GM12878 (cell line): Measurements from ENCODE around the gene ARHGEF1. TPM values are rescaled to one million over a fixed set of nuclear protein-coding genes. Genes with fewer than 3 reads are reported as not detected.
A peak's percentile ranks its signal among the peaks of the same experiment; 100 is the strongest.

ENCODE experiments used
- ATAC-seq: fragments of 200-7000 bp; cut with Tn5 transposase; 3 replicates; pipeline ENCODE4 v1.9.1; 2020; ENCODE audit warnings: mild to moderate bottlenecking, moderate library complexity
- BruUV-seq: library from RNA; stranded (reverse); fragments of 400-500 nt; replicated peaks from 2 replicates; lab custom pipeline; 2021; lab: Mats Ljungman, UMichigan
- CTCF ChIA-PET: fragments of 300-600 bp; sonication (Branson Sonifier 250); formaldehyde crosslinking; extraction: SDS; loops from one replicate; lab custom pipeline; 2021; ENCODE audit warnings: inconsistent platforms; lab: Yijun Ruan, JAX
- POLR2A ChIA-PET: fragments of 350-600 bp; formaldehyde crosslinking; extraction: SDS; loops from one replicate; lab custom pipeline; 2021; ENCODE audit warnings: inconsistent platforms; lab: Charles Lee
- RAD21 ChIA-PET: fragments of 300-600 bp; sonication (Branson Sonifier 250); formaldehyde crosslinking; loops from one replicate; lab custom pipeline; 2023; ENCODE audit warnings: antibody characterized with exemption; ENCODE audit not compliant: unreplicated experiment; lab: Charles Lee
- SMC1A ChIA-PET: fragments of 300-600 bp; sonication (Branson Sonifier 250); formaldehyde crosslinking; loops from one replicate; lab custom pipeline; 2023; ENCODE audit not compliant: unreplicated experiment, uncharacterized antibody; lab: Charles Lee
- DNase-seq: peaks from one replicate; pipeline ENCODE4 v3.0.0-alpha.2; 2011; ENCODE audit warnings: low read depth, low spot score
- FAIRE-seq: peaks from 3 replicates; lab custom pipeline; 2011; peaks lifted over from hg19 to GRCh38; lab: Jason Lieb, UNC
- H2AFZ ChIP-seq: 2 replicates; pipeline ENCODE4 v1.6.0; 2011; ENCODE audit warnings: low read depth, low read length, control low read depth; ENCODE audit not compliant: control insufficient read depth
- H3K27ac ChIP-seq: 2 replicates; pipeline ENCODE4 v1.5.1; 2011; ENCODE audit warnings: control low read depth; ENCODE audit not compliant: control insufficient read depth, insufficient read depth
- H3K27me3 ChIP-seq, 2 experiments: replicated peaks in 1 of 2; 2 replicates each; pipeline versions ENCODE4 v1.6.0 to v1.6.1; 2011; ENCODE audit warnings: low read length in 1 of 2; ENCODE audit not compliant: control insufficient read depth in 2 of 2, insufficient read depth in 2 of 2
- H3K36me3 ChIP-seq, 2 experiments: 2 replicates each; pipeline ENCODE4 v1.5.1; 2011; ENCODE audit warnings: low read length in 1 of 2; ENCODE audit not compliant: control insufficient read depth in 2 of 2, insufficient read depth in 2 of 2
- H3K4me1 ChIP-seq: 2 replicates; pipeline ENCODE4 v1.6.1; 2011; ENCODE audit warnings: mild to moderate bottlenecking, low read length, moderate library complexity, mixed read lengths; ENCODE audit not compliant: control insufficient read depth, insufficient read depth
- H3K4me2 ChIP-seq: 2 replicates; pipeline ENCODE4 v1.6.0; 2011; ENCODE audit warnings: control low read depth; ENCODE audit not compliant: control insufficient read depth, insufficient read depth
- H3K4me3 ChIP-seq: fragments of 200-600 bp; sonication (generic); 2 replicates; pipeline ENCODE4 v1.5.1; 2016
- H3K79me2 ChIP-seq: 2 replicates; pipeline ENCODE4 v1.6.0; 2011; ENCODE audit warnings: low read length; ENCODE audit not compliant: control insufficient read depth, insufficient read depth
- H3K9ac ChIP-seq: 2 replicates; pipeline ENCODE4 v1.8.0; 2011; ENCODE audit warnings: low read length, control low read depth, mixed read lengths; ENCODE audit not compliant: control insufficient read depth, insufficient read depth
- H3K9me3 ChIP-seq: replicated peaks from 3 replicates; pipeline ENCODE4 v1.5.1; 2011; ENCODE audit warnings: mild to moderate bottlenecking, low read length; ENCODE audit not compliant: control insufficient read depth, insufficient read depth
- H4K20me1 ChIP-seq: 2 replicates; pipeline ENCODE4 v1.6.0; 2011; ENCODE audit not compliant: control insufficient read depth, insufficient read depth
- CHD2 ChIP-seq: IDR thresholded peaks from 2 replicates; pipeline ENCODE4 v1.6.1; 2011; ENCODE audit warnings: low read depth, low read length, improper control_type of control experiment, borderline replicate concordance
- GABPA ChIP-seq: IDR thresholded peaks from 2 replicates; pipeline ENCODE4 v1.6.1; 2014; ENCODE audit warnings: antibody characterized with exemption, low read depth, mild to moderate bottlenecking, inconsistent platforms
- IRF4 ChIP-seq: IDR thresholded peaks from 2 replicates; pipeline ENCODE4 v1.6.1; 2011; ENCODE audit warnings: low read depth, low read length
- KAT2A ChIP-seq: conservative IDR thresholded peaks from 2 replicates; pipeline ENCODE4 v1.6.1; 2011; ENCODE audit warnings: low read depth, low read length; ENCODE audit not compliant: control insufficient read depth
- NR2F1 ChIP-seq: fragments of 450-650 bp; conservative IDR thresholded peaks from 2 replicates; pipeline ENCODE4 v1.6.1; 2017; ENCODE audit warnings: mild to moderate bottlenecking
- WGBS: methylation state at CpG from one replicate; pipeline ENCODE4 v1.1.6; 2016; ENCODE audit warnings: low lambda C conversion rate; ENCODE audit not compliant: insufficient replicate concordance, insufficient coverage; ENCODE audit errors: missing lambda C conversion rate; 5-methylcytosine and 5-hydroxymethylcytosine counted together
- in situ Hi-C: fragments of 300-500 bp; cut with MboI; formaldehyde crosslinking; loops from 9 replicates; pipeline ENCODE4 v1.14.3; 2018; ENCODE audit warnings: mixed read lengths
- intact Hi-C: fragments of 100-400 bp; cut with micrococcal nuclease; formaldehyde crosslinking; loops from one replicate; pipeline ENCODE4 v1.14.2; 2022; ENCODE audit not compliant: unreplicated experiment
- microRNA-seq: library from miRNA; unstranded; fragments of <30 nt; microRNA quantifications from one replicate; pipeline ENCODE4, GENCODE V29; 2018
- polyA plus RNA-seq, 11 experiments: library from polyadenylated mRNA; depleted of rRNA in 4 of 11; unstranded in 6 of 11; stranded (reverse) in 5 of 11; fragments of >200 nt; fragmentation: Nextera tagmentation in 4 of 11; fragmentation: Illumina TruSeq in 1 of 11; extraction: Ambion mirVana in 4 of 11; extraction: Trizol in 1 of 11; gene quantifications; 1 replicate in 1 of 11; 2 replicates in 10 of 11; pipeline versions ENCODE4 v1.2.1 to v1.2.3, GENCODE V29; 2011 to 2016; ENCODE audit warnings: inconsistent platforms in 2 of 11, missing spikeins in 2 of 11, low read depth in 1 of 11
- small RNA-seq: library from RNA; depleted of rRNA; stranded (forward); fragments of <200 nt; gene quantifications from one replicate; pipeline ENCODE3, GENCODE V24; 2014
- total RNA-seq, 4 experiments: library from RNA; depleted of rRNA in 3 of 4; stranded (reverse); fragments of >200 nt in 3 of 4; fragmentation: Illumina TruSeq in 1 of 4; extraction: Trizol in 1 of 4; gene quantifications; 2 replicates each; pipeline versions ENCODE4 v1.2.1 to v1.2.3, GENCODE V29; 2013 to 2021
- TF ChIP-seq, protein P1 (sequence below): fragments of 450-650 bp; IDR thresholded peaks from 2 replicates; pipeline ENCODE4 v1.6.1; 2017; ENCODE audit warnings: antibody characterized with exemption, mild to moderate bottlenecking, moderate library complexity
- TF ChIP-seq, protein P2 (sequence below): fragments of 450-650 bp; conservative IDR thresholded peaks from 2 replicates; pipeline ENCODE4 v1.6.1; 2017; ENCODE audit warnings: mild to moderate bottlenecking, moderate library complexity

Gene ARHGEF1
- total and polyA plus RNA-seq, 10 of the 15 experiments (the other 5 are each of a cell fraction or from before 2014, with no cell fraction given), result 1.2 to 207 (median 53.9) TPM

DNA sequence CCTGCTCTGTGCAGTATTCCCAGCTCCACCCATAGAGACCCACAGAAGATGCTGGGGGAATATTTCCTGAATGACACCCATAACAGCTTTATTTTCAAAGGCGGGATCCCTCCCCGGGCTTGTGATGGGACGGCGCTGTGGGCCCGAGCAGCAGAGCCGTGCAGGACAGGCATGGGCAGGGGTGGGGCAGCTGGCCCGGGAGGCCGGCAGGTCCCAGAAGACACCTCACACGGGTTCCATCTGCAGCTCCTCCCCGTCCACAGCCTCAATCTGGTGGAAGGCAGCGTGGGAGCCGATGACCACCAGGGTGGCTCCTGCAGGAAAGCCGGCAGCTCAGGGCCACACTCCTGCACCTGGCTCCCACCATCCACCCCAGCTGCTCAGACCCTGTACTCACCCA lies 73.6 kb downstream of the ARHGEF1 start:
- DNase-seq, result no peak
- CTCF ChIA-PET, result interaction anchor here (0.9 to 4.8 kb wide), 9 partner anchors 12 to 163 kb away, joined by 3 to 51 read pairs (median 6); partner anchors contain the start of genes CEACAM3 and RPS19
- Histone ChIP-seq H3K9ac (no peak overlapping the region), H3K27ac (no peak overlapping the region), H3K79me2 (no peaks in the 10 kb centered on the region), H3K36me3 (no peaks in the 10 kb centered on the region), H3K4me3 (no peak overlapping the region), H4K20me1 (no peaks in the 10 kb centered on the region), H3K9me3 (no peaks in the 10 kb centered on the region), H2AFZ (no peak overlapping the region), H3K4me2 (no peak overlapping the region), H3K4me1 (peaks cover 12% of the 10 kb centered on the region), H3K27me3 (no peaks in the 10 kb centered on the region)
- no peak for TF ChIP-seq GABPA
- TF ChIP-seq CHD2, result no peak
- TF ChIP-seq IRF4, result no peak
- TF ChIP-seq, protein P1, sequence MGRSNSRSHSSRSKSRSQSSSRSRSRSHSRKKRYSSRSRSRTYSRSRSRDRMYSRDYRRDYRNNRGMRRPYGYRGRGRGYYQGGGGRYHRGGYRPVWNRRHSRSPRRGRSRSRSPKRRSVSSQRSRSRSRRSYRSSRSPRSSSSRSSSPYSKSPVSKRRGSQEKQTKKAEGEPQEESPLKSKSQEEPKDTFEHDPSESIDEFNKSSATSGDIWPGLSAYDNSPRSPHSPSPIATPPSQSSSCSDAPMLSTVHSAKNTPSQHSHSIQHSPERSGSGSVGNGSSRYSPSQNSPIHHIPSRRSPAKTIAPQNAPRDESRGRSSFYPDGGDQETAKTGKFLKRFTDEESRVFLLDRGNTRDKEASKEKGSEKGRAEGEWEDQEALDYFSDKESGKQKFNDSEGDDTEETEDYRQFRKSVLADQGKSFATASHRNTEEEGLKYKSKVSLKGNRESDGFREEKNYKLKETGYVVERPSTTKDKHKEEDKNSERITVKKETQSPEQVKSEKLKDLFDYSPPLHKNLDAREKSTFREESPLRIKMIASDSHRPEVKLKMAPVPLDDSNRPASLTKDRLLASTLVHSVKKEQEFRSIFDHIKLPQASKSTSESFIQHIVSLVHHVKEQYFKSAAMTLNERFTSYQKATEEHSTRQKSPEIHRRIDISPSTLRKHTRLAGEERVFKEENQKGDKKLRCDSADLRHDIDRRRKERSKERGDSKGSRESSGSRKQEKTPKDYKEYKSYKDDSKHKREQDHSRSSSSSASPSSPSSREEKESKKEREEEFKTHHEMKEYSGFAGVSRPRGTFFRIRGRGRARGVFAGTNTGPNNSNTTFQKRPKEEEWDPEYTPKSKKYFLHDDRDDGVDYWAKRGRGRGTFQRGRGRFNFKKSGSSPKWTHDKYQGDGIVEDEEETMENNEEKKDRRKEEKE, result no peak
- TF ChIP-seq NR2F1, result no peak
- TF ChIP-seq, protein P2, sequence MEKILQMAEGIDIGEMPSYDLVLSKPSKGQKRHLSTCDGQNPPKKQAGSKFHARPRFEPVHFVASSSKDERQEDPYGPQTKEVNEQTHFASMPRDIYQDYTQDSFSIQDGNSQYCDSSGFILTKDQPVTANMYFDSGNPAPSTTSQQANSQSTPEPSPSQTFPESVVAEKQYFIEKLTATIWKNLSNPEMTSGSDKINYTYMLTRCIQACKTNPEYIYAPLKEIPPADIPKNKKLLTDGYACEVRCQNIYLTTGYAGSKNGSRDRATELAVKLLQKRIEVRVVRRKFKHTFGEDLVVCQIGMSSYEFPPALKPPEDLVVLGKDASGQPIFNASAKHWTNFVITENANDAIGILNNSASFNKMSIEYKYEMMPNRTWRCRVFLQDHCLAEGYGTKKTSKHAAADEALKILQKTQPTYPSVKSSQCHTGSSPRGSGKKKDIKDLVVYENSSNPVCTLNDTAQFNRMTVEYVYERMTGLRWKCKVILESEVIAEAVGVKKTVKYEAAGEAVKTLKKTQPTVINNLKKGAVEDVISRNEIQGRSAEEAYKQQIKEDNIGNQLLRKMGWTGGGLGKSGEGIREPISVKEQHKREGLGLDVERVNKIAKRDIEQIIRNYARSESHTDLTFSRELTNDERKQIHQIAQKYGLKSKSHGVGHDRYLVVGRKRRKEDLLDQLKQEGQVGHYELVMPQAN, result no peak
- TF ChIP-seq KAT2A, result no peak
- ATAC-seq, result no peak
- no TSS peak for BruUV-seq
- RAD21 ChIA-PET, result interaction anchor here (1.8 kb wide), 1 partner anchor 11 kb away, joined by 9 read pairs; no protein-coding TSS in a partner anchor
- in situ Hi-C loops (no loop called here), intact Hi-C loops (loop anchor here (5.0 kb wide), 1 partner anchor 164 kb away; no protein-coding TSS in a partner anchor)
- WGBS, result 86% methylated on average over 13 of the region's 13 CpGs
- POLR2A ChIA-PET, result interaction anchor here (2.9 kb wide), 1 partner anchor 96 kb away, joined by 20 read pairs; the partner anchor contains the start of gene RPS19
- SMC1A ChIA-PET, result interaction anchor here (0.9 to 1.6 kb wide), 4 partner anchors 12 to 162 kb away, joined by 3 to 4 read pairs (median 4); no protein-coding TSS in a partner anchor
- FAIRE-seq, result no peak

Small RNA genes lying within 50 kb of the gene (microRNA-seq; reads per million reads assigned to microRNA genes)
- gene MIR6797, result 0.75 reads per million

Small RNA genes lying within 50 kb of the gene (small RNA-seq; reads per million reads assigned to genes)
- 0.66 reads per million, percentile 17 among the genes with 10 or more reads in this experiment for gene MIR6797

Other genes starting within 250 kb of the ARHGEF1 start
Only the 7 nearest of the 14 such genes appear.
- gene CEACAM3, start 86.6 kb upstream of the ARHGEF1 start, total RNA-seq (2014; rRNA removed), result not detected in 2 replicates
- gene CEACAM3, start 86.6 kb upstream of the ARHGEF1 start, total RNA-seq (2014; rRNA removed; fragmentation: Illumina TruSeq; extraction: Trizol), result not detected in 2 replicates
- not detected in 2 replicates for gene CEACAM3, start 86.6 kb upstream of the ARHGEF1 start, total RNA-seq (2021)
- not detected in 2 replicates for gene CEACAM3, start 86.6 kb upstream of the ARHGEF1 start, polyA plus RNA-seq (2011; rRNA removed)
- not detected in 2 replicates for gene CEACAM3, start 86.6 kb upstream of the ARHGEF1 start, polyA plus RNA-seq (2014; fragmentation: Illumina TruSeq; extraction: Trizol)
- not detected for gene CEACAM3, start 86.6 kb upstream of the ARHGEF1 start, polyA plus RNA-seq (2014; fragmentation: Nextera tagmentation; extraction: Ambion mirVana)
- gene CEACAM3, start 86.6 kb upstream of the ARHGEF1 start, polyA plus RNA-seq (2014; rRNA removed), result not detected in 2 replicates
- gene CEACAM3, start 86.6 kb upstream of the ARHGEF1 start, polyA plus RNA-seq (2016; fragmentation: Nextera tagmentation; extraction: Ambion mirVana), result not detected
- not detected in 2 replicates for gene LYPD4, start 38.5 kb upstream of the ARHGEF1 start, total RNA-seq (2014; rRNA removed)
- not detected in 2 replicates for gene LYPD4, start 38.5 kb upstream of the ARHGEF1 start, total RNA-seq (2014; rRNA removed; fragmentation: Illumina TruSeq; extraction: Trizol)
- gene LYPD4, start 38.5 kb upstream of the ARHGEF1 start, total RNA-seq (2021), result not detected in 2 replicates
- not detected in 2 replicates for gene LYPD4, start 38.5 kb upstream of the ARHGEF1 start, polyA plus RNA-seq (2011; rRNA removed)
- not detected in 2 replicates for gene LYPD4, start 38.5 kb upstream of the ARHGEF1 start, polyA plus RNA-seq (2014; fragmentation: Illumina TruSeq; extraction: Trizol)
- gene LYPD4, start 38.5 kb upstream of the ARHGEF1 start, polyA plus RNA-seq (2014; fragmentation: Nextera tagmentation; extraction: Ambion mirVana), result not detected
- gene LYPD4, start 38.5 kb upstream of the ARHGEF1 start, polyA plus RNA-seq (2014; rRNA removed), result not detected in 2 replicates
- gene LYPD4, start 38.5 kb upstream of the ARHGEF1 start, polyA plus RNA-seq (2016; fragmentation: Nextera tagmentation; extraction: Ambion mirVana), result not detected
- not detected in 2 replicates for gene DMRTC2, start 38.1 kb upstream of the ARHGEF1 start, total RNA-seq (2014; rRNA removed)
- gene DMRTC2, start 38.1 kb upstream of the ARHGEF1 start, total RNA-seq (2014; rRNA removed; fragmentation: Illumina TruSeq; extraction: Trizol), result not detected in 2 replicates
- not detected in 2 replicates for gene DMRTC2, start 38.1 kb upstream of the ARHGEF1 start, total RNA-seq (2021)
- not detected in 2 replicates for gene DMRTC2, start 38.1 kb upstream of the ARHGEF1 start, polyA plus RNA-seq (2011; rRNA removed)
- gene DMRTC2, start 38.1 kb upstream of the ARHGEF1 start, polyA plus RNA-seq (2014; fragmentation: Illumina TruSeq; extraction: Trizol), result not detected in 2 replicates
- not detected for gene DMRTC2, start 38.1 kb upstream of the ARHGEF1 start, polyA plus RNA-seq (2014; fragmentation: Nextera tagmentation; extraction: Ambion mirVana)
- gene DMRTC2, start 38.1 kb upstream of the ARHGEF1 start, polyA plus RNA-seq (2014; rRNA removed), result not detected in 2 replicates
- gene DMRTC2, start 38.1 kb upstream of the ARHGEF1 start, polyA plus RNA-seq (2016; fragmentation: Nextera tagmentation; extraction: Ambion mirVana), result not detected
- gene RPS19, start 22.9 kb upstream of the ARHGEF1 start, total RNA-seq (2014; rRNA removed), result 2,833 and 3,056 TPM in 2 replicates
- 4,466 and 4,585 TPM in 2 replicates for gene RPS19, start 22.9 kb upstream of the ARHGEF1 start, total RNA-seq (2014; rRNA removed; fragmentation: Illumina TruSeq; extraction: Trizol)
- gene RPS19, start 22.9 kb upstream of the ARHGEF1 start, total RNA-seq (2021), result 4,047 and 4,139 TPM in 2 replicates
- gene RPS19, start 22.9 kb upstream of the ARHGEF1 start, polyA plus RNA-seq (2011; rRNA removed), result 2,203 and 3,275 TPM in 2 replicates
- gene RPS19, start 22.9 kb upstream of the ARHGEF1 start, polyA plus RNA-seq (2014; fragmentation: Illumina TruSeq; extraction: Trizol), result 763 and 2,654 TPM in 2 replicates
- 1,000 to 10,000 TPM; 5,523 to 5,578 TPM for gene RPS19, start 22.9 kb upstream of the ARHGEF1 start, polyA plus RNA-seq (2014; fragmentation: Nextera tagmentation; extraction: Ambion mirVana)
- 2,615 and 3,329 TPM in 2 replicates for gene RPS19, start 22.9 kb upstream of the ARHGEF1 start, polyA plus RNA-seq (2014; rRNA removed)
- 1,000 to 10,000 TPM; 4,207 to 4,390 TPM for gene RPS19, start 22.9 kb upstream of the ARHGEF1 start, polyA plus RNA-seq (2016; fragmentation: Nextera tagmentation; extraction: Ambion mirVana)
- gene CD79A, start 5.9 kb upstream of the ARHGEF1 start, total RNA-seq (2014; rRNA removed), result 370 and 414 TPM in 2 replicates
- gene CD79A, start 5.9 kb upstream of the ARHGEF1 start, total RNA-seq (2014; rRNA removed; fragmentation: Illumina TruSeq; extraction: Trizol), result 243 and 253 TPM in 2 replicates
- gene CD79A, start 5.9 kb upstream of the ARHGEF1 start, total RNA-seq (2021), result 357 and 368 TPM in 2 replicates
- gene CD79A, start 5.9 kb upstream of the ARHGEF1 start, polyA plus RNA-seq (2011; rRNA removed), result 117 and 280 TPM in 2 replicates
- 97.1 and 294 TPM in 2 replicates for gene CD79A, start 5.9 kb upstream of the ARHGEF1 start, polyA plus RNA-seq (2014; fragmentation: Illumina TruSeq; extraction: Trizol)
- 10 to 100 TPM; 38.8 to 76.5 TPM for gene CD79A, start 5.9 kb upstream of the ARHGEF1 start, polyA plus RNA-seq (2014; fragmentation: Nextera tagmentation; extraction: Ambion mirVana)
- gene CD79A, start 5.9 kb upstream of the ARHGEF1 start, polyA plus RNA-seq (2014; rRNA removed), result 400 and 502 TPM in 2 replicates
- gene CD79A, start 5.9 kb upstream of the ARHGEF1 start, polyA plus RNA-seq (2016; fragmentation: Nextera tagmentation; extraction: Ambion mirVana), result 100 to 1,000 TPM; 268 to 283 TPM
- gene ERFL, start 45.3 kb downstream of the ARHGEF1 start, total RNA-seq (2014; rRNA removed), result 0.11 TPM in 1 of 2 replicates, not detected in the other
- not detected in 2 replicates for gene ERFL, start 45.3 kb downstream of the ARHGEF1 start, total RNA-seq (2014; rRNA removed; fragmentation: Illumina TruSeq; extraction: Trizol)
- 0.10 and 0.19 TPM in 2 replicates for gene ERFL, start 45.3 kb downstream of the ARHGEF1 start, total RNA-seq (2021)
- 0.05 TPM in 1 of 2 replicates, not detected in the other for gene ERFL, start 45.3 kb downstream of the ARHGEF1 start, polyA plus RNA-seq (2011; rRNA removed)
- gene ERFL, start 45.3 kb downstream of the ARHGEF1 start, polyA plus RNA-seq (2014; fragmentation: Illumina TruSeq; extraction: Trizol), result 0.04 TPM in 1 of 2 replicates, not detected in the other
- not detected for gene ERFL, start 45.3 kb downstream of the ARHGEF1 start, polyA plus RNA-seq (2014; fragmentation: Nextera tagmentation; extraction: Ambion mirVana)
- 0.10 TPM in 1 of 2 replicates, not detected in the other for gene ERFL, start 45.3 kb downstream of the ARHGEF1 start, polyA plus RNA-seq (2014; rRNA removed)
- gene ERFL, start 45.3 kb downstream of the ARHGEF1 start, polyA plus RNA-seq (2016; fragmentation: Nextera tagmentation; extraction: Ambion mirVana), result not detected
- gene RABAC1, start 76.1 kb downstream of the ARHGEF1 start, total RNA-seq (2014; rRNA removed), result 90.6 and 104 TPM in 2 replicates
- 14.1 and 15.6 TPM in 2 replicates for gene RABAC1, start 76.1 kb downstream of the ARHGEF1 start, total RNA-seq (2014; rRNA removed; fragmentation: Illumina TruSeq; extraction: Trizol)
- gene RABAC1, start 76.1 kb downstream of the ARHGEF1 start, total RNA-seq (2021), result 71.2 and 80.6 TPM in 2 replicates
- 8.3 and 15.9 TPM in 2 replicates for gene RABAC1, start 76.1 kb downstream of the ARHGEF1 start, polyA plus RNA-seq (2011; rRNA removed)
- gene RABAC1, start 76.1 kb downstream of the ARHGEF1 start, polyA plus RNA-seq (2014; fragmentation: Illumina TruSeq; extraction: Trizol), result 5.2 and 11.1 TPM in 2 replicates
- 10 to 100 TPM; 10.9 to 27.3 TPM for gene RABAC1, start 76.1 kb downstream of the ARHGEF1 start, polyA plus RNA-seq (2014; fragmentation: Nextera tagmentation; extraction: Ambion mirVana)
- gene RABAC1, start 76.1 kb downstream of the ARHGEF1 start, polyA plus RNA-seq (2014; rRNA removed), result 115 and 118 TPM in 2 replicates
- 10 to 100 TPM; 86.9 to 90.4 TPM for gene RABAC1, start 76.1 kb downstream of the ARHGEF1 start, polyA plus RNA-seq (2016; fragmentation: Nextera tagmentation; extraction: Ambion mirVana)